ENCODE data around the gene CCDC107.

The CCDC107 gene

GRCh38 chr9:35649431-35650340 lies 8.4 kb upstream of the CCDC107 start:
- Histone ChIP-seq H3K4me3 (ENCODE audit: low read length in 2 of 2) (peak overlapping the region; percentile 39 to 58), H3K27ac (ENCODE audit: low read depth in 2 of 2, low read length in 2 of 2) (peak overlapping the region in 1 of 2 donors; percentile 52), H3K27me3 (ENCODE audit: control insufficient read depth in 2 of 2, insufficient read depth in 2 of 2, low read length in 2 of 2) (no peaks in the 10 kb centered on the region), H3K36me3 (ENCODE audit: control insufficient read depth in 2 of 2, insufficient read depth in 2 of 2, low read length in 2 of 2) (no peaks in the 10 kb centered on the region), H3K9ac (ENCODE audit: low read depth in 1 of 2, low read length in 2 of 2) (no peak overlapping the region), H3K4me1 (ENCODE audit: control insufficient read depth in 2 of 2, insufficient read depth in 2 of 2, low read length in 2 of 2) (peaks cover 22 to 24% of the 10 kb centered on the region in 2 donors), H3K9me3 (ENCODE audit: control insufficient read depth in 2 of 2, low read length in 2 of 2) (no peaks in the 10 kb centered on the region)

GRCh38 chr9:35650341-35651158 lies 7.5 kb upstream of the CCDC107 start, which contains the start of gene SIT1:
SIT1 (minus strand) TSS chr9:35650931; CDS start chr9:35650853, 78 bp downstream.
- Histone ChIP-seq H3K4me1 (ENCODE audit: control insufficient read depth in 2 of 2, insufficient read depth in 2 of 2, low read length in 2 of 2) (peaks cover 22 to 23% of the 10 kb centered on the region in 2 donors), H3K4me3 (ENCODE audit: low read length in 2 of 2) (peak within 1 kb of the TSS; percentile 39 to 58), H3K9ac (ENCODE audit: low read depth in 1 of 2, low read length in 2 of 2) (peak within 1 kb of the TSS in 1 of 2 donors; percentile 24), H3K36me3 (ENCODE audit: control insufficient read depth in 2 of 2, insufficient read depth in 2 of 2, low read length in 2 of 2) (no peaks in the 10 kb centered on the region), H3K9me3 (ENCODE audit: control insufficient read depth in 2 of 2, low read length in 2 of 2) (no peaks in the 10 kb centered on the region), H3K27ac (ENCODE audit: low read depth in 2 of 2, low read length in 2 of 2) (peak within 1 kb of the TSS; percentile 81 to 89), H3K27me3 (ENCODE audit: control insufficient read depth in 2 of 2, insufficient read depth in 2 of 2, low read length in 2 of 2) (no peaks in the 10 kb centered on the region)

- no peaks in the 10 kb centered on the region for H3K27me3 ChIP-seq (ENCODE audit: control insufficient read depth in 2 of 2, insufficient read depth in 2 of 2, low read length in 2 of 2)
- no peaks in the 10 kb centered on the region for H3K9me3 ChIP-seq (ENCODE audit: control insufficient read depth in 2 of 2, low read length in 2 of 2)
- peak overlapping the region; percentile 81 to 89 for H3K27ac ChIP-seq (ENCODE audit: low read depth in 2 of 2, low read length in 2 of 2)
- H3K9ac ChIP-seq (ENCODE audit: low read depth in 1 of 2, low read length in 2 of 2), result no peak overlapping the region
- peaks cover 18 to 19% of the 10 kb centered on the region in 2 donors for H3K4me1 ChIP-seq (ENCODE audit: control insufficient read depth in 2 of 2, insufficient read depth in 2 of 2, low read length in 2 of 2)
- H3K36me3 ChIP-seq (ENCODE audit: control insufficient read depth in 2 of 2, insufficient read depth in 2 of 2, low read length in 2 of 2), result no peaks in the 10 kb centered on the region
- no peak overlapping the region for H3K4me3 ChIP-seq (ENCODE audit: low read length in 2 of 2)
Measured at GRCh38 chr9:35651956-35652828, 5.9 kb upstream of the CCDC107 start.

GRCh38 chr9:35652829-35653209 lies 5.3 kb upstream of the CCDC107 start:
- Histone ChIP-seq H3K36me3 (ENCODE audit: control insufficient read depth in 2 of 2, insufficient read depth in 2 of 2, low read length in 2 of 2) (no peaks in the 10 kb centered on the region), H3K9me3 (ENCODE audit: control insufficient read depth in 2 of 2, low read length in 2 of 2) (no peaks in the 10 kb centered on the region), H3K4me1 (ENCODE audit: control insufficient read depth in 2 of 2, insufficient read depth in 2 of 2, low read length in 2 of 2) (peaks cover 18 to 20% of the 10 kb centered on the region in 2 donors), H3K27me3 (ENCODE audit: control insufficient read depth in 2 of 2, insufficient read depth in 2 of 2, low read length in 2 of 2) (no peaks in the 10 kb centered on the region), H3K4me3 (ENCODE audit: low read length in 2 of 2) (no peak overlapping the region), H3K27ac (ENCODE audit: low read depth in 2 of 2, low read length in 2 of 2) (peak overlapping the region; percentile 62 to 84), H3K9ac (ENCODE audit: low read depth in 1 of 2, low read length in 2 of 2) (no peak overlapping the region)

GRCh38 chr9:35653611-35654010 lies 4.5 kb upstream of the CCDC107 start:
- Histone ChIP-seq H3K9ac (ENCODE audit: low read depth in 1 of 2, low read length in 2 of 2) (no peak overlapping the region), H3K27me3 (ENCODE audit: control insufficient read depth in 2 of 2, insufficient read depth in 2 of 2, low read length in 2 of 2) (no peaks in the 10 kb centered on the region), H3K4me3 (ENCODE audit: low read length in 2 of 2) (no peak overlapping the region), H3K4me1 (ENCODE audit: control insufficient read depth in 2 of 2, insufficient read depth in 2 of 2, low read length in 2 of 2) (peaks cover 18 to 21% of the 10 kb centered on the region in 2 donors), H3K27ac (ENCODE audit: low read depth in 2 of 2, low read length in 2 of 2) (no peak overlapping the region), H3K9me3 (ENCODE audit: control insufficient read depth in 2 of 2, low read length in 2 of 2) (no peaks in the 10 kb centered on the region), H3K36me3 (ENCODE audit: control insufficient read depth in 2 of 2, insufficient read depth in 2 of 2, low read length in 2 of 2) (no peaks in the 10 kb centered on the region)

GRCh38 chr9:35656348-35656747 lies 1.7 kb upstream of the CCDC107 start:
- Histone ChIP-seq H3K27ac (ENCODE audit: low read depth in 2 of 2, low read length in 2 of 2) (peak overlapping the region in 1 of 2 donors; percentile 99), H3K4me3 (ENCODE audit: low read length in 2 of 2) (no peak overlapping the region), H3K36me3 (ENCODE audit: control insufficient read depth in 2 of 2, insufficient read depth in 2 of 2, low read length in 2 of 2) (peaks cover 0 to 9% of the 10 kb centered on the region in 2 donors), H3K9ac (ENCODE audit: low read depth in 1 of 2, low read length in 2 of 2) (no peak overlapping the region), H3K27me3 (ENCODE audit: control insufficient read depth in 2 of 2, insufficient read depth in 2 of 2, low read length in 2 of 2) (no peaks in the 10 kb centered on the region), H3K4me1 (ENCODE audit: control insufficient read depth in 2 of 2, insufficient read depth in 2 of 2, low read length in 2 of 2) (peaks cover 32 to 37% of the 10 kb centered on the region in 2 donors), H3K9me3 (ENCODE audit: control insufficient read depth in 2 of 2, low read length in 2 of 2) (no peaks in the 10 kb centered on the region)

- peak overlapping the region; percentile 72 to 86 for H3K9ac ChIP-seq (ENCODE audit: low read depth in 1 of 2, low read length in 2 of 2)
Measured at GRCh38 chr9:35656831-35657545, 1.1 kb upstream of the CCDC107 start.

GRCh38 chr9:35657546-35658136 lies 451 bp upstream of the CCDC107 start, which contains the start of gene RMRP:
RMRP (minus strand) TSS chr9:35658019.
- H3K27ac ChIP-seq (ENCODE audit: low read depth in 2 of 2, low read length in 2 of 2), result peak within 1 kb of the TSS; percentile 99
- peaks cover 33 to 38% of the 10 kb centered on the region in 2 donors for H3K4me1 ChIP-seq (ENCODE audit: control insufficient read depth in 2 of 2, insufficient read depth in 2 of 2, low read length in 2 of 2)
- H3K9me3 ChIP-seq (ENCODE audit: control insufficient read depth in 2 of 2, low read length in 2 of 2), result no peaks in the 10 kb centered on the region
- H3K9ac ChIP-seq (ENCODE audit: low read depth in 1 of 2, low read length in 2 of 2), result peak within 1 kb of the TSS; percentile 93 to 98
- no peaks in the 10 kb centered on the region for H3K27me3 ChIP-seq (ENCODE audit: control insufficient read depth in 2 of 2, insufficient read depth in 2 of 2, low read length in 2 of 2)
- peaks cover 0 to 13% of the 10 kb centered on the region in 2 donors for H3K36me3 ChIP-seq (ENCODE audit: control insufficient read depth in 2 of 2, insufficient read depth in 2 of 2, low read length in 2 of 2)
- H3K4me3 ChIP-seq (ENCODE audit: low read length in 2 of 2), result peak within 1 kb of the TSS; percentile 91 to 94

More at GRCh38 chr9:35656831-35657545, 1.1 kb upstream of the CCDC107 start:
- Histone ChIP-seq H3K27ac (ENCODE audit: low read depth in 2 of 2, low read length in 2 of 2) (peak overlapping the region; percentile 99), H3K27me3 (ENCODE audit: control insufficient read depth in 2 of 2, insufficient read depth in 2 of 2, low read length in 2 of 2) (no peaks in the 10 kb centered on the region), H3K9me3 (ENCODE audit: control insufficient read depth in 2 of 2, low read length in 2 of 2) (no peaks in the 10 kb centered on the region), H3K4me1 (ENCODE audit: control insufficient read depth in 2 of 2, insufficient read depth in 2 of 2, low read length in 2 of 2) (peaks cover 35 to 39% of the 10 kb centered on the region in 2 donors), H3K36me3 (ENCODE audit: control insufficient read depth in 2 of 2, insufficient read depth in 2 of 2, low read length in 2 of 2) (peaks cover 0 to 10% of the 10 kb centered on the region in 2 donors), H3K4me3 (ENCODE audit: low read length in 2 of 2) (peak overlapping the region; percentile 63 to 91)

- Histone ChIP-seq H3K9ac (ENCODE audit: low read depth in 1 of 2, low read length in 2 of 2) (peak overlapping the region; percentile 93 to 98), H3K4me1 (ENCODE audit: control insufficient read depth in 2 of 2, insufficient read depth in 2 of 2, low read length in 2 of 2) (peaks cover 33 to 35% of the 10 kb centered on the region in 2 donors), H3K36me3 (ENCODE audit: control insufficient read depth in 2 of 2, insufficient read depth in 2 of 2, low read length in 2 of 2) (peaks cover 0 to 13% of the 10 kb centered on the region in 2 donors), H3K27me3 (ENCODE audit: control insufficient read depth in 2 of 2, insufficient read depth in 2 of 2, low read length in 2 of 2) (no peaks in the 10 kb centered on the region), H3K27ac (ENCODE audit: low read depth in 2 of 2, low read length in 2 of 2) (peak overlapping the region; percentile 99), H3K4me3 (ENCODE audit: low read length in 2 of 2) (peak overlapping the region; percentile 91 to 94), H3K9me3 (ENCODE audit: control insufficient read depth in 2 of 2, low read length in 2 of 2) (no peaks in the 10 kb centered on the region)
Measured at GRCh38 chr9:35658968-35659220, 802 bp downstream of the CCDC107 start.
